HG02642 (cell line): Measurements from ENCODE around the gene GET3.

Source experiments
- ATAC-seq: cut with Tn5 transposase; IDR thresholded peaks from one replicate; pipeline ENCODE4 v1.9.1; 2021; ENCODE audit warnings: mild to moderate bottlenecking; ENCODE audit not compliant: unreplicated experiment, poor library complexity

Gene GET3

DNA sequence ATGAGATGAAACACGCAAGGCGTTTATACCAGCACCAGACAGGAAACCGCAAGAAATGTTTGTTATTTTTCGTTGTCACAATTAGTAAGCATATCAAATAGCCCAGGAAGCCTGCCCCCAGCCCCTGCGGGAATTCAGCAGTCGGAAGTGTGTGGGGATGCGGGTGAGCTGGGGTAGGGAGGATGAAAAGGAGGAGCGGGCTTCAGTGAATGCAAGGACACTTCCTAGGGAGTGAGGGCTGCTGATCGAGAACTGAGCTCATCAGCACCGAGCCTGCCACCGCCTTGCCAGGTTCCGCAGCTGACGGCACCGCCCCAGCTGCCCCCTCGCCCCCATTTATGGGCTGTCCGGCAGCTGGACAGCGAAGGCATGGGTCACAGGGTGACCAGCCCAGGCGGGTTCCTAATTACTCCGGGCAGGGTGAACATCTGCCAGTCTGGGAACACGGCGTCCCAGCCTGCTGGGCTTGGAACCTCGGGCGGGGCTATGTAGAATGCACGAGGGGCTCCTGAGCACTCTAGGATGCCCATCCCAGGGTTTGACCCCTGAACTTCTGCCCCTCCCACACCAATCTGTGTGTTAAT, 12.7 kb downstream of the GET3 start:
- ATAC-seq = no peak

DNA sequence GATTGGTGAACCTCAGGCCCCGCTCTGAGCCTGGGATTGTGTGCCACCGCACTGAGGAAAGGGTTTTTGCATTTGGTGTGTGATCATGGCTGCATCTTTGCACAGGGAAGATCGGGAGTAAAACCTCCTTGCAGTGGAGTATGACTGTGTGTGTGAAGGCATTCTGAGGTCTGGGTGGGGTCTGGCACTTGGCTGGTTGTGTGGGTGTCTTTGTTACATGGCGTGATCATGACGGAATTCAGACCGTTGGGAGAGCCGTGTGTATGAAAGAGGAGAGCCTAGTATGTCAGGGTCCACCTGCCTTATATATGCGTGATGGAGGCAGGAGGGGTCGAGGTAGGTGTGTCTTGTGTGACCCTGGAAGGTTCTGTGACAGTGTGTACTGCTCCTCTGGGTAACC, 13.6 kb downstream of the GET3 start:
- no peak for ATAC-seq

DNA sequence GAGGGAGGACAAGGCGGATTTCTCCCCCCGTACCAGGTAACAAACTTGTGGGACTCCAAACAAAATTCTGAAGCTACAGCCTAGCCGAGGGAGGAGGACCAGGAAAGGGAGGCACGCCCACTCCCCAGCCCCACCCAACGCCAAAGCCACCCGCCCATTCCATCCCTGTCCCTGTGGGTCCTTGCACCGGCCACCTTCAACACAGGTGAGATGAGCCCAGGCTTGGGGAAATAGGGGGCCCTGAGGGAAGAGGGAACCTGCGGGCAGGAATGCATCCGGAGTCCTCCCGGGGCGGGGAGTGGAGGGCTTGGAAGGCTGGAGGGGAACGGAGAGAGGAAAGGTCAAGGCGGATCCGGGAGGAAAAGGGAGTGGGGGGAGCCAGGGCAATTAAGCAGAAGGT, 14.3 kb downstream of the GET3 start, which contains the start of gene BEST2:
Gene BEST2 (plus strand): TSS at position 157 of the 400 bp plus-strand sequence. CDS start 802 bp downstream, outside the sequence.
- ATAC-seq = no peak

DNA sequence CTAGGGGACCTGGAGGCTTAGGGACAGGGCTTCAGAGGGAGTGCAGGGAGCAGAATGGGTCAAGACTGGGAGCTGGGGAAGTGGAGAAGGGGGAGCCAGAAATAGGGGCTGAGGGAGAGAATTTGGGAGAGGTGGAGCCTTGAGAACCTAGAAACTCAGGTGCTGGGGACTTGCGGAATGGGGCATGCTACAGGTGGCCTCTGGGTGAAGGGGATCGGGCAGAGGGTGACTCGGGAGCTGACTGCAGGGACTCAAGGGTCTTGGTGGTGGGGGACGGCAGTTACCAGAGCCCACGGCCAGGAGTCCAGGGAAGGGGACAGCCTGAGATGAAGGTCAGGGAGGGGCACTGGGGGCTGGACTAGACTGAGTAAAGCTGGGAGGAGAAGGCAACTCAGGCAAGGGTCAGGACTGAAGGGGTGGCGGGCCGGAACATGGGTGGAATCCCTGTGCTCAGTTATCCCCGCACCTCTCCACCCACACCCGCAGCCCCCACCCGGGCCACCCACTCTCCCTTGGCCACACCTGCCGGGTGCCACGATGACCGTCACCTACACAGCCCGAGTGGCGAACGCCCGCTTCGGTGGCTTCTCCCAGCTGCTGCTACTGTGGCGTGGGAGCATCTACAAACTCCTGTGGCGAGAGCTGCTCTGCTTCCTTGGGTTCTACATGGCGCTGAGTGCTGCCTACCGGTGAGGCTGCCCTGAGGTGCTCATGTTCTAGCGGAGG, 14.9 kb downstream of the GET3 start:
- ATAC-seq = no peak

DNA sequence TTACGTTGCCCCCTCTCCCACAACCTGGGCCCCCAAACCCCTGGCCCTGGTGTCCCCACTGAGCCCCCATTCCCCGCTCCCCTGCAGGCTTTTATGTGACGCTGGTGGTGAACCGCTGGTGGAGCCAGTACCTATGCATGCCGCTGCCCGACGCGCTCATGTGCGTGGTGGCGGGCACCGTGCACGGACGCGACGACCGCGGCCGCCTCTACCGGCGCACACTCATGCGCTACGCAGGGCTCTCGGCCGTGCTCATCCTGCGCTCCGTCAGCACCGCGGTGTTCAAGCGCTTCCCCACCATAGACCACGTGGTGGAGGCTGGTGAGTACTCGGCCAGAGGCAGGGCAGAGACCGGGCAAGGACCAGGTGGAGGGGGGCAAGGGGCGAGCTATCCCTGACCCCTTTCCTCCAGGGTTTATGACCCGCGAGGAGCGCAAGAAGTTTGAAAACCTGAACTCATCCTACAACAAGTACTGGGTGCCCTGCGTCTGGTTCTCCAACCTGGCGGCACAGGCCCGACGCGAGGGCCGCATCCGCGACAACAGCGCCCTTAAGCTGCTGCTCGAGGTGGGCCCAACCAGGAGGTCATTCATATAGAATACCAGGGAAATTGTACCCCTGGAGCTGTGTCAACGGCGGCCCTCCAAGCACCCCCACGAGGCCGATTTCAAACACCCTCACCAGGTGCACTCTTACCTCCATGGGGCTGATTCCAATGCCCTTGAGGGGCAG, 17.3 kb downstream of the GET3 start:
- ATAC-seq = no peak

DNA sequence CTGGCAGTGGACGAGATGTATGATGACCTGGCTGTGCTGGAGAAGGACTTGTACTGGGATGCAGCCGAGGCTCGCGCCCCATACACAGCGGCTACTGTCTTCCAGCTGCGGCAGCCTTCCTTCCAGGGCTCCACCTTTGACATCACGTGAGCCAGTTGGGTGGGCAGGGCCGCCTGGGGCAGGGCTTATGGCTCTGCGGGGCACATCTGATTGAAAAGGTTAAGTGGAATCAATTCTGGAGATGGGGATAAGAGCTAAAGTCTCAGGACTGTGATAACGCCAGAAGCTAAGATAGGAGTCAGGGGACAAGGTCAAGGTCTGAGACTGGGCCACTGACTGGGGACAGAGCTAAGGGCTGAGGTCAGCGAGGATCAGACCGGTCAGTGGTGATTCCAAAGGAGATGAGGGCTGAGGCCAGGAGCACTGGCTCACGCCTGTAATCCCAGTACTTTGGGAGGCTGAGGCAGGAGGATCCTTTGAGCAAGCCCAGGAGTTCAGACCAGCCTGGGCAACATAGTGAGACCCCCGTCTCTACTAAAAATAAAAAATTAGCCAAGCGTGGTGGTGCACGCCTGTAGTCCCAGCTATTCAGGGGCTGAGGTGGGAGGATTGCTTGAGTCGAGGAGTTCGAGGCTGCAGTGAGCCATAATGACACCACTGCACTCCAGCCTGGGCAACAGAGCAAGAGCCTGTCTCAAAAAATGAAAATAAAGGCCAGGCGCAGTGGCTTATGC, 19.0 kb downstream of the GET3 start:
- no peak for ATAC-seq

DNA sequence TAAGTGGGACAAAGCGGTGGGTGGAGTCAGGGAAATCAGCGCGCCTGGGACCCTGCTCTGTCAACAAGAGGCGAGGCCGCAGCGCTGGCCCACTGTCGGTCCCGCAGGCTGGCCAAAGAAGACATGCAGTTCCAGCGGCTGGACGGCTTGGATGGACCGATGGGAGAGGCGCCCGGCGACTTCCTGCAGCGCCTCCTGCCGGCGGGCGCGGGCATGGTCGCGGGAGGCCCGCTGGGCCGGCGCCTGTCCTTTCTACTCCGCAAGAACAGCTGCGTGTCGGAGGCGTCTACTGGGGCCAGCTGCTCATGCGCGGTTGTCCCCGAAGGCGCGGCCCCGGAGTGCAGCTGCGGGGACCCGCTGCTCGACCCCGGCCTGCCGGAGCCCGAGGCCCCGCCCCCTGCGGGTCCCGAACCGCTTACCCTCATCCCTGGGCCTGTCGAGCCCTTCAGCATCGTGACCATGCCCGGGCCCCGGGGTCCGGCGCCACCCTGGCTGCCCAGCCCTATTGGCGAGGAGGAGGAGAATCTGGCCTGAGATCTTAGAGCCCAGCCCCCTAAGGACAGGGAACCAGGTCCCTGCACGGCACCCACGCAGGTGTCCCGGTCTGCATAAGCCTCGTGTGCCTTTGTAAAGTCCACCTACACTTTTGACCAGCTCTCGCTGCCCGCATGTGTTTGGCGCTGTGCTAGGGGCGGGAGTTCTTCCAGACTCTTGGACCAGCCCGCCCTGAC, 20.4 kb downstream of the GET3 start:
- ATAC-seq = peak; percentile 51

DNA sequence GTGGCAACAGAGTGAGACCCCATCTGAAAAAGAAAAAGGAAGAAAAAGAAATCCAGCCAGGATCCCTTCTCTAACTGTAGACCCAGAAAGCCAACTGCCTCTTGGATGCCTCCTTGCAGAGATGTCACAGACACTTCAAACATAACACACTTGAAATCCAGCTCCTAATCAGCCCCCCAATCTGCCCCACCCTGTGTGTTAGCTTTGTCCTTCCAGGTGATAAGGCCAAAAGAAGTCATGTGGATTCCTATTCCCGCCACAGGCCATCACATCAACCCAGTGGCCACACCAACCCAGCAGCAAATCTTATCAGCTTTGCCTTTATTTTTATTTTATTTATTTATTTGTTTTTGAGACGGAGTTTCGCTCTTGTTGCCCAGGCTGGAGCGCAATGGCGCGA, 22.4 kb downstream of the GET3 start:
- ATAC-seq = no peak

DNA sequence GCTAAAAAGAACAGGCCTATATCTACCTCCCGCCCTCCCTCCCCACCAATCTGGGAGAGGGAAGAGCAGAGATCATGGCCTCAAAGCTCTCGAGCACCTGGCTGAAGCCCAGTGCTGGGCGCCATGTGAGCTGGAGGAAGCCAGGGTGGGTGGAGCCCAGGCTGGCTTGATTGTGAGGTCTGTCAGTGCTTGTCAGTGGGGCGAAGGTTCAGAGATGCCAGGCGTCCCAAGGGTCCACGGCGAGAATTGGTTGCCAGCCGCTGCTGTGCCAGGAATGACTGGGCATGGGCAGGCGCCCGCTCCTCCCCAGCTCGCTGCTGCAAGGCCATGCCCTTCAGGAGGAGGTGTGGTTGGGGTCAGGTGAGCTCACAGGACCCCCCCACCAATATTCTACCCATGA, 25.8 kb downstream of the GET3 start:
- no peak for ATAC-seq

DNA sequence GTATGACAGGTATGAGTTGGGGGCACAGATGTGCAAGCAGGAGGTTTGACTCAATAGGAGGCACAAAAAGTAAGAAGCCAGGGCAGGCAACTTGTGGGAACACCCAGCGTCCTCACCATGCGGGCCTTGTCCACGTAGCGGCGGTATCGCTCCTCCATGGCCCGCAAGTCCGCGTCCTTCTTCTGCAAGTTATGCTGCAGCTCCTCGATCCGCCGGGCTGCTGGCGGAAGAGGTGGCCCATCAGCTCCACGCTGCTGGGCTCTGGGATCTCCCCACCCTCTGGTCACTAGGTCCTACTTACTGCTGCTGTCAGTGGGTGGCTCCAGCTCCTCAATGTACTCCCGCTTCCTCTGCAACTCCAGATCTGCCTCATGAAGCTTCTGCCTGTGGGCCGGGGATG, 27.4 kb downstream of the GET3 start:
- no peak for ATAC-seq

DNA sequence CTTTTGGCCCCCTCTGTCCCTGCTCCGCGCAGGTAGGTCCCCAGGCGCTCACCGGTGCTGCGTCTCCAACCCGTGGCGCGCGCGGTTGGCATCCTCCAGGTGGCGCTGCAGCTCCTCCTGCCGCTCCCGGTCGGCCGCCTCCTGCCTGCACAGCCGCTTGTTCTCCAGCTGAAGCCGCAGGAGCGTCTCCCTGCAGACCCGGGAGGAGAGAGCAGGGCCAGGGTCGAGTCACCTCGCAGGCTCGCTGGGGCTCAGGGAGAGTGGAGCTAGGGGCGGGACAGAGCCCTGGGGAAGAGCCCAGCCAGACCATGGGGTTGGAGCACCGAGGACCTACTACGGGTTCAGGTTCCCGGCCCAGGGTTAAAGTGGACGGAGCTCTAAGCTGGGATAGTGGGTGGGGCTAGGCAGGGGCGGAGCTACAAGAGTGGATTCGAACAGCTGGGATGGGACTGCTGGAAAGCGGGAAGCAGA, 28.8 kb downstream of the GET3 start:
- peak; percentile 62 for ATAC-seq

DNA sequence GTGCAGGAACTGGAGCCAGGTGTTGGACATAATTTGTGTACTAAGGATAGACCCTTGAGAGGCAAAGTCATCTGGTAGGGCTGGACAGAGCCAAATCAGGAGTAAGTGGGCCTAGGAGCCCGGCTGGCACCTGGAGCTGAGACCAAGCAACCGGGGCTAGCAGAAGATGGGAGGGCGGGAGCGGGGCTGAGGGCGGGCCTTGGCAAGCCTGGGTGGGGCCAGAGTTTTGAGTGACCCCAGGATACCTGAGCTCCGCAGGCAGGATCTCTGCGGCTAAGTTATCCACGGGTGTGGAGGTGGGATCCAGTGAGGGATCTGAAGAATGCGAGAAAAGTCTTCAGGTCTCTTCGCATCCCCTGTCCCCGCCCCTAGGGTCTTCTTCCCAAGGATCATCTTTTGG, 29.9 kb downstream of the GET3 start:
- no peak for ATAC-seq

DNA sequence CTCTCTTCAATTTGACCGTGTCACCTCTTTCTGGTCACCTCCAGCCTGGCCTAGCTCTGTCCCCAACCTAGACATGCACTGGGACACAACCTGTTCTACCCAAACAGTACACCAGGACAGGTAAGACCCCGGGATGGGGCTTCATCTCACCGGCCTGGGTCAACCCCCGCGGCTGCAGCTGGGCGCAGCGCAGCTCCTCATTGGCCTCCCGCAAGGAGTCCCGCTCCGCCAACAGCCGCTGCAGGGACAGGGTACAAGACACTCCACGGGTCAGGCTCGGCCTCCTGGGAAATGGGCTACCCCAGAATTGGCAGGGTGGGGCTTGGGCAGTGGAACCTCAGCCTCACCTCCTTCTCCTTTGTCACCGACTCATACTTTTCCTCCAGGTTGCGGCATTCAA, 30.4 kb downstream of the GET3 start:
- ATAC-seq = no peak

DNA sequence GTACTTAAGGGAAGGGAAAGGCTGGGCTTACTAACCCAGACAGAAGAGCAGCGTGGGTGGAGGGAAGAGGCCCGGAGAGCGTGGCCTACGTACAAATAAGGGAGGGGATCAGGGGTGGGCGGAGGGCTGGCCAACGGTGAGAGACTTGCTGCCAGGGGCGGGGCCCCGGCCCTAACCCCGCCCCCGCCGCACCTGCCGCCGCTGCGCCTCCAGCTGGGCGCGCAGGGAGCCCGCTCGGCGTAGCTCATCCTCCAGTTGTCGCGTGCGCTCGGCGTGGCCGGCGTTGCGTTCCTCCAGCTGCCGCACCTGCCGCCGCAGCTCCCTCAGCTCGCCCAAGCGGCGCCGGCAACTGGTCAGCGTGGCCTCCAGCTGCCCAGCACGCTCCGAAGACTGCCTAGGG, 32.4 kb downstream of the GET3 start:
- ATAC-seq = no peak

DNA sequence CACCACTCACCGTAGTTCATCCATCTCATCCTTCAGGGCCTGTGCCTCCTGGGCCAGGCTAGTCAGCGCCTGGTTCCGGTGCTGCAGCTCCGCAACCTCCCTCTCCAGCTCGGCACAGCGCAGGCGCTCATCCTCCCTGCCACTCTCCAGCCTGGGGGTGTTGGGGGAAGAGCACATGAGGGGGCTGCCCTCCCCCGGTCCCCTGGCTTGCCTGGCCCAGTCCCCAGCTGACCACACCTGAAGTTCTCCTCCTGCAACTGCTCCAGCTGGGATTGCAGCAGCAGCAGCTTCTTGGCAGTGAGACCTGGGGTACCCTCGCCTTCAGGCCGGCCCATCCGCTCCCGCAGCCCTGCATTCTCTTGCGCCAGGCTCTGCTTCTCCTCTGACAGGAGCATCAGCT, 33.6 kb downstream of the GET3 start:
- ATAC-seq = no peak

DNA sequence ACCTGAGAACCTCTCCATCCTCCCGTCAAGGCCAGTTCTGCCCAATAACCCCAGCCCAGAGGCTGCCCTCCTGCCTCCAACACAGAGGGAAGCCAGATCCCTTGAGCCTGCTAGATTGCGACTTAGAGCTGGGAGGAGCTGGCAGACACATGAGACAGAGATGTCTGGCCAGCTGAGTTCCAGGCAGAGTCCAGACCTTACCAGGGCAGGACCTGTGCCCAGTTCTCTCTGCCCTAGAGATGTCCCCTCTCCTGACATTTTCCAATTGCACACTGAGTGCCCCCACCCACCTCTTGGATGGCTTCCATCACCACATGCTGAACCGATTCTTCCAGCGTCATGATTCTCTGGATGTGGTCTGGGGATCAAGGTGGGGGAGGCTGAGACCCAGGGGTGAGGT, 35.0 kb downstream of the GET3 start:
- ATAC-seq = no peak

DNA sequence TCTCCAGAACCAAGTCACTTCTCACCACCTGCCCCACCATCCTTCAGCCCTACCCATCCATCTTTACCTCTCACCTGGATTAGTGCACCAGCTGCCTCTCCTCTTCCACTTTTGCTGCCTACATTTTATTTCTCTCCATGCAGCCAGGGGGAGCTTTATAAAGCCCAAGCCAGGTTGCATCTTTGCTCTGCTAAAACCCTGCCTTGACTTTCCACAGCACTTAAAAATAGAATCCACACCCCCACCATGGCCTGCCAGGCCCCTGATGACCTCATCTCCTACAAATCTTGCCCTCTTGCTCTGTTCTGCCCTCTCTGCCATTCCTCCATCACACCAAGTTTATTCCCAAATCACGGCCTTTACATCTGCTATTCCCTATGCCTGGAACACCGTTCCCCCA, 36.3 kb downstream of the GET3 start:
- ATAC-seq = no peak

DNA sequence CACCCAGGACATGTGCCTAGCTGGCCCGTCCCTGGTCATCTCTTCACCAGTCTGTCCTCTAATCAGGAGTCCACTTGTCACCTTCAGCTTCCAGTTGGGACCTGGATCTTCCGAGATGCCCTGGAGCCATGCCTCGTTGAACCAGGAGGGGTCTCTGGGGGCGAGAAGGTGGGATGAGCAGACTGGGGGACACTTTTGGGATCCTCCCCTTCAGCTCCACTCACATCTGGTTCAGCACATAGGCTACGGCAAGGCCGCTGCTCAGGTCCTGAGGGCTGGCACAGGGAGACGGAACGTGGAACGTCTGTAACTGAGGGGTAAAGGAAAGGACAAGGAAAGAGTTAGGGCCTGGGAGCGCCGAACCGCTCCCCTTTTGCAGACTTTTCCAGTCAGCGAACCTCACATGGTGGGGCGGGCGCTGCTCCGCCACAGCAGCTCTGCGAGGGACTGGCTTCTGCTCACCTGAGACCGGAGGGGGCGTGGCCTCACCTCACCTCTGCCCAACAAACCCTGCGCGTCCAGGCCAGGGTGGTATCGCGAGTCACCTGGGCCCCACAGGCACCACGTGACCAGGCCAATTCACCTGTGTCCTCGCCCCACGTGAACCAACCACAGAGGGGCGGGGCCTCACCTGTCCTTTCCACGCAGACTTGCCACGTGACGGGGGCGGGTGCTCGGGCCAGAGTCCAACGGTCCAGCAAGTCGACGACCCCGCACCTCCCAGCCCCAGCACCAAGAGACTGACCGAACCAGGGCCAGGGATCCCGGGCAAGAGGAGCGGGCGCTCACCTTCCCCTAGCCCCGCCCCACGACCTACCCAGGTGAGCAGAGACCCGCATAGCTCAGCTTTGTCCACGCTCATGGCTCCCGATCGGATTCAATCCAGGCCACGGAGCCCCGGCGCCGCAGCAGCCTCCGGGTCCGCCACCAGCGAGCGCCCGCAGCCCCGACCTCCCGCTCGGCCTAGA, 37.6 kb downstream of the GET3 start, which contains the start of gene HOOK2:
Gene HOOK2 (minus strand): TSS at position 965 of the 968 bp plus-strand sequence. CDS start 103 bp downstream, at position 862.
- ATAC-seq = peak; percentile 7
